CD4-positive, alpha-beta T cell treated with Interleukin-15 for 1 hour (primary cell): ENCODE results near the gene RAD51B.
A peak's percentile ranks its signal among the peaks of the same experiment; 100 is the strongest.
"Not testable (repeated sequence)": the region's sequence is repeated elsewhere in the genome, so short reads cannot be mapped to it uniquely, and the experiment has no call there.

Experiments used
- DNase-seq: peaks from one replicate; pipeline ENCODE4 v3.0.0-alpha.2; 2020

The RAD51B gene

DNA sequence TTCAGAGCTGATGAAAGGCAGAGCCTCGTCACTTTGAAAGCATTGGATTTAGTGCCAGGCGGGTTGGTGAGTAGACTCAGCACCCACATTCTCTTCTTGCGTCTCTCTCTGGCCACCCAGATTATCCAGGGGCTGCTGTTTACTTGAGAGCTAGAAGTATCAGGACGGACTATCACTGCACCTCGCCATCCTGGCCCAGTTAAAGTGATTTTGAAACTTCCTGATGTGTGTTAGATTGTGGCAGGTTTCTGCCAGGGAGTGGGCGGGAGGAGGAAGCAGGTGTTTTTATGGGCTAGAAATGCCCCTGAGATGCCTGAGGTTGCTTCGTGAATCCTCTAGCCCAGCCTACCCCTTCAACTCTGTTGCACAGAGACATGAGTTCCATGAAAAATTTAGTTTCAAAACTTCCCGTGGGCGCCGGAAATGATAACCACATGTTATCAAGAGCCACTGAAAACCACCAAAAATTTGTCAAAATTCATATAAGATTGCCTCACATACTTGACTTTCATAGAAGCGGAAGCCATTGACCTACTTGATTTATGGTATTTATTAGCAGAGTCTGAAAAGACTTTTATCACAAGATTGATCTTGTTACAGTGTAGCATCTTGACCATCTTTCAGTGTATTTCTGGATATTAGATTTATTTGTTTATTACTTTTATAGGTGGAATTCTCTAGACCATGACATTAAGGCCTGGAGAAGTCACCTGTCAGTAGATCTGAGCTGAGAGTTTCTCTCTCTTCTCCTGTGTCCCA lies 466.0 kb downstream of the RAD51B start:
- peak; percentile 78 for DNase-seq

DNA sequence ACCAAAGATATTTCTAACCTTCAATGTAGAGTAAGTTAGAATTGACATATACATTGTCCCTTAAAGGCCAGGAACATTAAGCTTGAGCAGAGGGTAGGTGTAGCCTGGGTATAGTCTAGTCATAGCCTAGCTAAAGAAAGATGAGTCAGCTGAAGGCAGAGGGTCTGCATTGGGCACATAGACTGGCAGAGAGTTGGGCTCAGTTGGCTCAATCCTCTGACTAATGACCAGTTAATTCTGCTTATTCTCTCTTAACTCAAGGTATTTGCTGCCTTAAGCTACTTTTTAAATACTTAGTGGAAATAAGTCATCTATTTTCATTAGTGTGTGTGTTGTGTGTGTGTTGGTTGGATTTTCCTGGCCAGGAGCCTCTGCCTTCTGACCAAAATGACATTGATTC lies 467.1 kb downstream of the RAD51B start:
- no peak for DNase-seq

- DNase-seq: not testable (repeated sequence)
Observed at GRCh38 chr14:68289452-68289851, 469.9 kb downstream of the RAD51B start.

- DNase-seq: no peak
Observed at GRCh38 chr14:68291820-68292219, 472.2 kb downstream of the RAD51B start.

GRCh38 chr14:68292441-68293215 lies 473.0 kb downstream of the RAD51B start:
- DNase-seq: no peak

- DNase-seq: peak; percentile 52
Observed at GRCh38 chr14:68293404-68293803, 473.8 kb downstream of the RAD51B start.

GRCh38 chr14:68295316-68295816 lies 475.8 kb downstream of the RAD51B start:
- no peak for DNase-seq

DNA sequence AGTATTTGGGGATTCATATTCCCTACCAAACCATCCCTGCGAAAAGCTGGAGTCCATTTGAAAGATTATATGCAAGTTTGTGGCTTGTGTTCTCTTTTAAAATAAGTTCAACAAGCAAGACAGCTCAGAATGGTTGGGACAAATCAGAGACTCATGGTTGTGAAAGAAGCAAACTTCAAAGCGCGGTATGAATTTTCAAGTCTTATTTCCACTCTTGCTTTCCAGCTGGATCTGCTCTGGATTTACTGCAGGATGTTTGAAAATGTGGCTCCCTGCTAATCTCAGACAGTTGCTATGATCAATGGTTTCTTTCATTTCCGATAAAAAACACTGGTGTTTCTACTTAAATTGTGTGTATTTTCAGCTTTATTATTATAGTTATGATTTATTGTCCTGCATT lies 477.5 kb downstream of the RAD51B start:
- DNase-seq: no peak

DNA sequence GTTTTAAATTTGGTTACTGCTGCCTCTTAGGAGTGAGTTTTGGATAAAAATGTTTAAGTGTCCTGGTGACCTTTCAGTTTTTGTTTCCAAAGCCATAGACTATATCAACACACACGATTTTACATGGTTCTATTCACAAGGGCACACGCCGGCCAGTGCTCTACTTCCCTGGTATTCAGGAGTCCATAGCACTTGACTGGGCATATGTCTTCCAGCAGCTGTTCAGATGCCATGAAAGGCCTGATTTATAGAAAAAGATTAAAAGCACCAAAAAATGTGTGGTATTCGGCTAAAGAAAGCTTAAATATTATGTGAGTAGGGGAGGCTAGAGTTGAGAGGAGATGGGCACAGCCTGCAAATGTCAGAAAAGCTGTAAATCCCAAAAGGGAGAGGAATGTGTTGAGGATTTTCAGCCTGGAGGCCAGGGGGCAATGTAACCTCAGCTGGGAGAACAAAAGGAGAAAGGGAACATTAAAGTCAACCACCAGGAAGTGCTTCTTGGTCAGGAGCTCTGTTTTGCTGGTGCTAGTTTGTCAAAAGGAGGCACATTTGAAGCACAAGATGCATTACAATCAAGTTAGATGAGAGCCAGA lies 478.4 kb downstream of the RAD51B start:
- DNase-seq: no peak

GRCh38 chr14:68300608-68301007 lies 481.0 kb downstream of the RAD51B start:
- no peak for DNase-seq

DNA sequence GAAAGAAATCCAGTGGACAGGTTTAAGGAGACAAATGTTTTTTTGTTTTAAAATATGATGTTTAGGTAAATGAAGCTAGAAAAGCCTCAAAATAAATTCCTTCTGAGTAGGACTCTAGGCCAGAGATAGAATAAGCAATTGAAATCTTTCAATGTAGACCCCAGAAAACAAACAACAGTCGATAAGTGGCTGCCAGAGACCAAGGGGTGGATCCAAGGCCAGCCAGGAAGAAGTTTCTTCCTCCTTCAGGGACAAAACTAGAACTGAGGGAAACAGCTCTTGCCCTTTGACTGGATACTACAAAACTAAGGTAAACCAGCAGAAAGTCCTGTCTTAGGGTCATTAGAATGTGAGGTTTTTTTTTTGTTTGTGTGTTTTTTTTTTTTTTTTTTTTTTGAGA lies 481.6 kb downstream of the RAD51B start:
- no peak for DNase-seq

DNA sequence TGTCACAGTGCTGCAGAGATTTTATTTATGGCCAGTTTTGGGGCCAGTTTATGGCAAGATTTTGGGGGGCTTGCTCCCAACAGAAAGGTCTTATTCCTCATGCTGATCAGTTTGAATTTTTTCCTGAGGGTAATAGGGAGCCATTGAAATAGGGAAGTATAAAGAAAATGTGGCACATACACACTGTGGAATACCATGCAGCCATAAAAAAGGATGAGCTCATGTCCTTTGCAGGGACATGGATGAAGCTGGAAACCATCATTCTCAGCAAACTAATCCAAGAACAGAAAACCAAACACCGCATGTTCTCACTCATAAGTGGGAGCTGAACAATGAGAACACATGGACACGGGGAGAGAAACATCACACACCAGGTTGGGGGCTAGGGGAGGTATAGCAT lies 483.4 kb downstream of the RAD51B start:
- DNase-seq: not testable (repeated sequence)

GRCh38 chr14:68305738-68306137 lies 486.2 kb downstream of the RAD51B start:
- DNase-seq: no peak

GRCh38 chr14:68306265-68306933 lies 486.8 kb downstream of the RAD51B start:
- DNase-seq: no peak

DNA sequence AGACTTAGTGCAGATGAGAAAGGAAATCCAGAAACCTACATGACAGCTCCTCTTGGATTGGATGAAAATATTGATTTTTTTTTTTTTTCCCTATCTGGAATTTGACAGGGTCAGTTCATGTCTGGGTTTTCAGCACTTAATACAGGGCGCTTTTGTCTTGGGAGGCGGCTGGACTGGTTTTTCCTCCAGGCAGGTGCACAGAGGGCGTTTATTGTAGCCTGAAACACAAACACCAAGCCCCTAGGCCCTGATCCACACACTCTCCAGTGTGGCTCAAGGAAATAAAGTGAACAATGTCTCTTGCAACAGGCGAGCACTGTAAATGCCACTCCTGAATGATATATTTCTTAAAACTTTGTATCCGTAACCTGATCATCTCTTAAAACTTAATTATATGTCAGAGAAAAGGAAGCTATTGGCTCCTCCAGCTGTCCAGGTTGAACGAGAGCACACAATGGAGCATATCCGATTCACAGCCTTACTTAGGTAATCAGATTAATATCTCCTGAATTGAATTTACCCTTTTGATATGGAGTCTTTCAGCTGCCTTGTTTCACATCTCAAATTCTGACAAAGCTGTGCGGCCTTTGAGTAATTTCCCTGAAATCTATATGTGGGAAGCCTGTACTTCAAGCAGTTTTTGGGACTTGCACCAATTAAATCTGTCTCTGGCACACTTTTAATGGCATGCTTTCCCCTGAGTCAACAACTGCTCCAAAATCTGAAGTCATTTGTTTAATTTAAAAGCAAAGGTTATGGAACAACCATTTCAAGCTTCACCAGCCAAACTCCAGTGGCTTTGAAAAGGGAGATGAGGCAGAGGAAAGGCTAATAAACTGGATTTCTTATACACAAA lies 487.6 kb downstream of the RAD51B start:
- DNase-seq: no peak

GRCh38 chr14:68307790-68308168 lies 488.2 kb downstream of the RAD51B start:
- DNase-seq: no peak

- DNase-seq: no peak
Observed at GRCh38 chr14:68308726-68309520, 489.3 kb downstream of the RAD51B start.

DNA sequence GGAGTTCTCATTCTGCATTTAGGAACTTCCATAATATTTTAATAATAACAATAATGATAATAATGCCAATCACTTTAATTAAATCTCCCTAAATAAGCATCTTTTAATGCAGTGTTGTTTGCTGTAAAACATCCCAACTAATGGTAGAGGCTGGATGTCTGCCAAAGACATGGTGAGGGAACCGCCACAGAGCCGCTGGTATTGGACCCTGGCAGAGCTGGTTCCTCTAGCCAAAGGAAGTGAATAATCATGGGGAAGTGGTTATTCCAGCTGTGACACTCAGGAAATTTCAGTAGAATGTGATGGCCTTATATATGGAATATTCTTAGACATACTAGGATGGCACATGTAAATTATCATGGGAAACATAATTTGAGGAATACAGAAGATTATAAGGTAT lies 490.0 kb downstream of the RAD51B start:
- DNase-seq: no peak

- DNase-seq: no peak
Observed at GRCh38 chr14:68312300-68312699, 492.7 kb downstream of the RAD51B start.

- DNase-seq: no peak
Observed at GRCh38 chr14:68312884-68313610, 493.5 kb downstream of the RAD51B start.

DNA sequence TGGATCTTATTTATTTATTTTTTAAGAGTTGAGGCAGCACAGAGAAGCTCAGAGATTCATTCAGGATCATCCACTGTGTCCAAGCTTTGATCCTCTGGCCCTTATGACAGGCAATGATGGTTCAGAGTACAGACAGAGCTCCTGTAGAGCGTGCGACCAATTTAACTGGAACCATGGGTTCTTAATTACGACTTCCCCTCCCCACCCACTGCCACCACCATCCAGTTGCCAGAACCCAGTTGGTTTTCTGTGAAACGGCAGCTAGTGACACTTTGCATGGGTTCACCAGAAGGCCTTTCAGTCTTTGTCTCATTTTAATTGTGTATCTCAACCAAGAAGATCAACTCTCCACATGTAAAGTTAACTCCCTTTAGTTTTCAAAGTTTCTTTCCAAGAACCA lies 495.1 kb downstream of the RAD51B start:
- no peak for DNase-seq
